ENCODE measurements around the gene RBPJL. TPM values are rescaled to one million over a fixed set of nuclear protein-coding genes. Genes with fewer than 3 reads are reported as not detected.

The RBPJL gene
- total and polyA plus RNA-seq, 2 of the 13 experiments (the other 11 are each of a cell fraction or from before 2014, with no cell fraction given) = not detected

DNA sequence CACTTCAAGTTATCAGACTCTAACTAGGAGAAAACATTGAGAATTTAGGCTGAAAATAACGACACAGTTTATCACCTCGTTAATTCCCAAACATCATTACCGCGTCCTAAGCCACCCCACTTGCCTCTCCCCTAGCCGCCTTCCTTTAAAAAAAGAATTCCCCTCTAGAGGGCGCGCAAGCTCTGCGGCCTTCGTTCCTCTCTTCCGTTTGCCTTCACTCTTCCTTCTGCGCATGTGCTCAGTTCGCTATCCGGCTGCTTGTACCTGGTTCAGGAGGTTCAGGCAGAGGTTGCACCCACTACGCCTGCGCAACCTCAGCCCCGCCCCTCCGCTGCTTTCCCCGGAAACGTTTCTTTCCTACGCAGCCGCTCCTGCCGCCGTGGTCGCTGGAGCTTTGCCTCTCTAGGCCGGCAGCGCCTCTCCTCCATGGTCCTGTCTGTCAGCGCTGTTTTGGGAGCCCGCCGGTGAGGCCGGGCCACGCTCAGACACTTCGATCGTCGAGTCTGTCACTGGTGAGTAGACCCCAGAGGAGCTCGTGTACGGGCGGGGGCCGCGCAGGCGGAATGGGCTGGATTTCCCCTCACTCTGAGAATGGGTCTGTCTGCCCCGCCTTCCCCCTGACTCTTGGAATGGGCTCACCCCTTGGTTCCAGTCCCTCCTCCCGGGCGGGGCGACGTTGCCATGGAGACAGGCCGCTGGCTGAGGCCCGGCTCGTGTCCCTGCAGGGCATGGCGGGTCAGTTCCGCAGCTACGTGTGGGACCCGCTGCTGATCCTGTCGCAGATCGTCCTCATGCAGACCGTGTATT lies 56.4 kb downstream of the RBPJL start, which contains the start of gene SYS1 (continued):
- TF ChIP-seq HNRNPK (IDR thresholded peaks at IDR 0.05; ENCODE audit: low read depth, low read length, poor library complexity, severe bottlenecking) (peak; percentile 58), ZFX (CRISPR knock-in tag; IDR thresholded peaks at IDR 0.05; ENCODE audit: low read depth) (peak; percentile 95), BRD4 (CRISPR knock-in tag; IDR thresholded peaks at IDR 0.05) (peak; percentile 83; the same call in 1 of the 2 replicates), DZIP1 (CRISPR knock-in tag; IDR thresholded peaks at IDR 0.05) (peak; percentile 84), ZNF652 (CRISPR knock-in tag; IDR thresholded peaks at IDR 0.05; ENCODE audit: borderline replicate concordance, low read depth) (peak; percentile 61), ZSCAN9 (CRISPR knock-in tag; IDR thresholded peaks at IDR 0.05; ENCODE audit: borderline replicate concordance) (peak; percentile 98), ZNF251 (CRISPR knock-in tag; IDR thresholded peaks at IDR 0.05) (peak; percentile 52; the same call in 1 of the 2 replicates), REST (IDR thresholded peaks at IDR 0.05; ENCODE audit: borderline replicate concordance in 1 of 2, low read depth in 1 of 2, low read length in 2 of 2) (peak in 1 of 2 experiments; percentile 5; a peak in 1 of 4 replicates), U2AF1 (optimal IDR thresholded peaks at IDR 0.05; ENCODE audit: low read depth, low read length) (peak; percentile 100), FOXP1 (IDR thresholded peaks at IDR 0.05) (no peak), FOXP1 (CRISPR knock-in tag; IDR thresholded peaks at IDR 0.05) (peak; percentile 29; the same call in 1 of the 2 replicates), POLR2A (IDR thresholded peaks at IDR 0.05; ENCODE audit: insufficient read depth in 1 of 2, low read depth in 2 of 2, low read length in 2 of 2) (peak; percentile 94 to 98), ZSCAN5A (CRISPR knock-in tag; IDR thresholded peaks at IDR 0.05; ENCODE audit: borderline replicate concordance) (peak; percentile 68; the same call in 1 of the 2 replicates), HBP1 (CRISPR knock-in tag; IDR thresholded peaks at IDR 0.05; ENCODE audit: low read depth) (peak; percentile 94), IRX3 (CRISPR knock-in tag; IDR thresholded peaks at IDR 0.05; ENCODE audit: borderline replicate concordance, low read depth) (no peak), MBNL3 (CRISPR knock-in tag; conservative IDR thresholded peaks at IDR 0.05) (no peak), RFX3 (CRISPR knock-in tag; IDR thresholded peaks at IDR 0.05) (peak; percentile 100)
- TF ChIP-seq, protein P1, sequence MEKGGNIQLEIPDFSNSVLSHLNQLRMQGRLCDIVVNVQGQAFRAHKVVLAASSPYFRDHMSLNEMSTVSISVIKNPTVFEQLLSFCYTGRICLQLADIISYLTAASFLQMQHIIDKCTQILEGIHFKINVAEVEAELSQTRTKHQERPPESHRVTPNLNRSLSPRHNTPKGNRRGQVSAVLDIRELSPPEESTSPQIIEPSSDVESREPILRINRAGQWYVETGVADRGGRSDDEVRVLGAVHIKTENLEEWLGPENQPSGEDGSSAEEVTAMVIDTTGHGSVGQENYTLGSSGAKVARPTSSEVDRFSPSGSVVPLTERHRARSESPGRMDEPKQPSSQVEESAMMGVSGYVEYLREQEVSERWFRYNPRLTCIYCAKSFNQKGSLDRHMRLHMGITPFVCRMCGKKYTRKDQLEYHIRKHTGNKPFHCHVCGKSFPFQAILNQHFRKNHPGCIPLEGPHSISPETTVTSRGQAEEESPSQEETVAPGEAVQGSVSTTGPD (CRISPR knock-in tag; IDR thresholded peaks at IDR 0.05) = no peak

All from HepG2 (cell line).